Activated CD8-positive, alpha-beta memory T cell treated with anti-CD3 and anti-CD28 coated beads, Interleukin-2, amount 10 ng/mL, durations not matched to agents 7 days and 5 days (primary cell): ENCODE measurements around the gene RPA3. TPM values are rescaled to one million over a fixed set of nuclear protein-coding genes. Genes with fewer than 3 reads are reported as not detected.

ENCODE experiments used
- ATAC-seq: fragments of 150-1000 bp; cut with Tn5 transposase; one replicate; pipeline ENCODE4 v1.10.0; 2021; ENCODE audit warnings: moderate library complexity
- CTCF ChIA-PET: fragments of 350-600 bp; sonication (Branson Sonifier 250); formaldehyde crosslinking; loops from one replicate; lab custom pipeline; 2021; ENCODE audit warnings: antibody characterized with exemption; lab: Charles Lee
- DNase-seq: peaks from one replicate; pipeline ENCODE4 v3.0.0-alpha.2; 2020
- H3K27ac Mint-ChIP-seq: one replicate; pipeline ENCODE4 v1.8.0; 2021; ENCODE audit warnings: mild to moderate bottlenecking, mixed read lengths
- H3K27me3 Mint-ChIP-seq: one replicate; pipeline ENCODE4 v1.8.0; 2021; ENCODE audit warnings: mixed read lengths
- H3K36me3 Mint-ChIP-seq: one replicate; pipeline ENCODE4 v1.8.0; 2021; ENCODE audit warnings: mild to moderate bottlenecking, mixed read lengths
- H3K4me1 Mint-ChIP-seq: one replicate; pipeline ENCODE4 v1.8.0; 2021; ENCODE audit warnings: mixed read lengths
- H3K4me3 Mint-ChIP-seq: one replicate; pipeline ENCODE4 v1.8.0; 2021; ENCODE audit warnings: mild to moderate bottlenecking, moderate library complexity, mixed read lengths
- H3K9me3 Mint-ChIP-seq: one replicate; pipeline ENCODE4 v1.8.0; 2022; ENCODE audit warnings: low read depth, mixed read lengths
- total RNA-seq, 2 experiments: library from RNA; stranded (reverse); gene quantifications; one replicate each; pipeline ENCODE4 v1.2.3, GENCODE V29; 2021

RPA3 gene
- total RNA-seq, 2 experiments from 2014 or later = 111 to 126 TPM

DNA sequence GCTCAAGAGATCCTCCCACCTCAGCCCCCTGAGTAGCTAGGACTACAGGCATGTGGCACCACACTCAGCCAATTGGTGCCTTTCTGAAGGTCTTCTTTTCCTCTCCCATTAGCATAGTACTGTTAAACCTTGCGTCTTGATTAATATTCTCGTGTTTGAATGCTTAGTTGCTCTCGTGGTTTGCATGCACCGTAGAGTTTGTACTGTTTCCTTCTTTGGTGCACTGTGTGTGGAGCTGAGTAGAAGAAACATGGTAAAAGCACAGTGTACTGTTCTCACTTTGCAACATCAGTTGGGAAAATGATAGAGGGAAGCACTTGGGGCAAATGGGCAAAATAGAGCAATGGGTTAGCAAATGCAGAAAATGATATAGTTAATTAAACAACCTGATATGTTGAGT, 27.6 kb upstream of the RPA3 start:
- H3K27me3 Mint-ChIP-seq = no peaks in the 10 kb centered on the region
- no peak overlapping the region for H3K4me3 Mint-ChIP-seq
- no peak overlapping the region for H3K27ac Mint-ChIP-seq
- CTCF ChIA-PET = no interaction called here
- H3K9me3 Mint-ChIP-seq = no peaks in the 10 kb centered on the region
- ATAC-seq (no peak), DNase-seq (no peak)
- H3K4me1 Mint-ChIP-seq = peaks cover 3% of the 10 kb centered on the region
- H3K36me3 Mint-ChIP-seq = no peaks in the 10 kb centered on the region

DNA sequence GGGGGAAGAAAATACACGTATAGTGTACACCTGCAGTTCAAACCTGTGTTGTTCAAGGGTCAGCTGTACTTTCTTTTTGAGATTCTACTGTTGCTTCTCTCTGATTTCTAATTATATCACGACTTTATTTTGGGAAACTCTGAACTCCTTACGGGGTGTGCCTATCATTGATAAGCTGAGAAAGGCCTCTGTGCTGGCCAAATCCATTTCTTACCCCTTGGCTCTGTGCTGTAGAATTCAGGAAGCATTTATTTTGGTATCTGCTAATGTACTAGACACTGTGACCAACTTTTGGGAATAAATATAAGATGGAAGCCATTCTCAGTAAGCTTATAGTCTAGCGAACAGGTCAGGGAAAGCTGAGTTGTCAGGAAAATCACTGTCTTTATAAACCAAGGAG, 26.9 kb upstream of the RPA3 start:
- Mint-ChIP-seq H3K27ac (no peak overlapping the region), H3K36me3 (no peaks in the 10 kb centered on the region), H3K4me3 (no peak overlapping the region), H3K27me3 (no peaks in the 10 kb centered on the region), H3K4me1 (peaks cover 2% of the 10 kb centered on the region), H3K9me3 (no peaks in the 10 kb centered on the region)
- CTCF ChIA-PET = interaction anchor here (1.1 kb wide), 1 partner anchor 8 kb away, joined by 3 read pairs; no protein-coding TSS in a partner anchor
- ATAC-seq = no peak
- DNase-seq = no peak

DNA sequence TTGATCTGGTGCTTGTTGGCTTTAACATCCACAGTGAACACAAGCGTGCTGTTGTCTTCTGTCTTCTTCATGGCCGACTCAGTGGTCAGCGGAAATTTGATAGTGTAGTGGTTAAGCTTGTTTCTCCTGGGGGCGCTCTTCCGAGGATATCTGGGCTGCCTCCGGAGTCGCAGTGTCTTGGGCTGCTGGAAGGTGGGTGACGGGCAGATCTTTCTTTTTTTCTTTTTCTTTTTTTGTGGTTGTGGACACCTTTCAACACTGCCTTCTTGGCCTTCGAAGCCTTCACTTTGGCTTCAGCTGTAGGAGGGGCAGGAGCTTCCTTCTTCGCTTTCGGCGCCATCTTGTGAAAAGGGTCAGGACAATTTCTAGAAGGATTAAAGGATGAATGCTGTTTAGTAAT, 23.8 kb upstream of the RPA3 start:
- Mint-ChIP-seq H3K36me3 (no peaks in the 10 kb centered on the region), H3K4me1 (peaks cover 13% of the 10 kb centered on the region), H3K4me3 (no peak overlapping the region), H3K27ac (no peak overlapping the region), H3K27me3 (no peaks in the 10 kb centered on the region), H3K9me3 (no peaks in the 10 kb centered on the region)
- DNase-seq (no peak), ATAC-seq (no peak)
- CTCF ChIA-PET = interaction anchor here (1.1 kb wide), 1 partner anchor 61 kb away, joined by 3 read pairs; no protein-coding TSS in a partner anchor

DNA sequence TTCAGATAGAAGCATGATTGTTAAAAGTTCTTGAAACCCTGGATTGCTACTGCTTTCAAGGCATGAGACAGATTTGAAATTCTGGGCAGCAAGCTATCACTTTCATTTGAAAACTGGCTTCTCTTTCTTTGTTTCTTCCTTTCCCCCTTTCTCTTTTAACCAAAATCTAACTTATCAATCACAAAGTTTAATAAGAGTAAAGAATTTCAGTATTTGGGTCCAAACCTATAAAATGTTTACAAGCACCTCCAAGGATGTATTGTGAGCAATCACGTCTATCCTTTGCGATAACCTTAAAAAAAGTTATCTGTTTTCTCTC, 21.6 kb upstream of the RPA3 start:
- H3K9me3 Mint-ChIP-seq = no peaks in the 10 kb centered on the region
- no peak overlapping the region for H3K27ac Mint-ChIP-seq
- ATAC-seq = no peak
- no peaks in the 10 kb centered on the region for H3K27me3 Mint-ChIP-seq
- no peak for DNase-seq
- CTCF ChIA-PET = no interaction called here
- H3K4me1 Mint-ChIP-seq = peaks cover 18% of the 10 kb centered on the region
- no peak overlapping the region for H3K4me3 Mint-ChIP-seq
- no peaks in the 10 kb centered on the region for H3K36me3 Mint-ChIP-seq

DNA sequence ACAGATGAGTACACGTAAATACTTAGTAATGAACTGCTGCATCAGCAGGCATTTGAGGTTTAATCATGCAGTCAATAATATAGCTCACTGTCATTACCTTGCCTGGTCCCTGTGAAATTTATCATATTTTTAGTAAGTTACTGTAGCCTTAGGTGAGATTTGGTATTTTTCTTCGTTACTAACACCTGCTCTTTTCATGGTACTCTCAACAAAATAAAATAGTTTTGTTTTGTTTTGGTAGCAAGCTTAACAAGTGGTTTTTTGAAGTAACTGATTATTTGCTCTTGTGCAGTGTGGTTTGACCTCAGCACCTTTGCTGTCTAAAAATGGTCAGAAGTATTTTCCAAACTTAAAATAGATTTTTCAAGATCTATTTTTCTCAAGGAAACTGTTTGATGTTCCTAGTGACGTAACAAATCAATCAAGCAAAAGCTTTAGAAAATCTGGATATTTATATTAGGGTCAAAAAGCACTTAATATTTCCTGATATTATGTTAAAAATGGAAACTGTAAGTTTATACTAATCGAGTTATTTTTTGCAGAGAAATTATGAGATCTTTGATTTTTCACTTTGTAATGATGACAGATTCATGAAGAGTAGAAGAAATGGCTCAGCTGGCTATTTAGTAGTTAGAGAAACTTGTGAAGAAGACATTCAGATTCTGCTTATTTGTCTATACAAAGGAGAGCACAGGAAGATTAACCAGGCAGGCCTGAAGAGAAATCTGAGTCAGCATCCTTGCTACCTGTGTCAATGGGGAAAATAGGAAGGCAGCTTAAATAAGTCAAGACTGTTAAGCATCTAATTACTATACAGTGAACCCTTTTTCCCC, 21.0 kb upstream of the RPA3 start:
- Mint-ChIP-seq H3K27me3 (no peaks in the 10 kb centered on the region), H3K9me3 (no peaks in the 10 kb centered on the region), H3K27ac (no peak overlapping the region), H3K36me3 (no peaks in the 10 kb centered on the region), H3K4me1 (peaks cover 18% of the 10 kb centered on the region), H3K4me3 (no peak overlapping the region)
- ATAC-seq (peak; percentile 23), DNase-seq (no peak)
- CTCF ChIA-PET = interaction anchor here (1.1 kb wide), 1 partner anchor 11 kb away, joined by 3 read pairs; no protein-coding TSS in a partner anchor

DNA sequence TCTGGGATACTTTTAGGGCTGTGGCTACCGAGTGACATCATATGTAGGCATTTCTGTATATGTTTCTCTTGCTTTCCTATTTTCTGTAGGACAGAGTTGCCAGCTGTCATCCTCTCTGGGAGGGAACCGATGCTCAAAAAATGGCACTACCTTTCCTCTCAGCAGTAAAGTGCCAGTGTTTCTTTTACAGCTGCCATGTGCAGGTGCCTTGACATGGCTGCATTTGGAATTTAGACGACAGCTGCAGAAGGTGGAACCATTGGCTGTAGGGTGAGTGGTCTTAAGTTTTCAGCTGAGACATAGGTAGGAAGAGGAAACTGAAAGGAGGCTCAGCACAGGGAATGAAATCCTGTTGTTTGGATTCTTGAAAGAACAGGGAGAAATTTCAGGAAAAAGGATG, 20.2 kb upstream of the RPA3 start:
- H3K4me3 Mint-ChIP-seq = no peak overlapping the region
- ATAC-seq (no peak), DNase-seq (no peak)
- CTCF ChIA-PET = interaction anchor here (1.1 kb wide), 1 partner anchor 10 kb away, joined by 3 read pairs; no protein-coding TSS in a partner anchor
- H3K9me3 Mint-ChIP-seq = no peaks in the 10 kb centered on the region
- H3K4me1 Mint-ChIP-seq = peaks cover 18% of the 10 kb centered on the region
- no peaks in the 10 kb centered on the region for H3K27me3 Mint-ChIP-seq
- H3K36me3 Mint-ChIP-seq = no peaks in the 10 kb centered on the region
- H3K27ac Mint-ChIP-seq = no peak overlapping the region

DNA sequence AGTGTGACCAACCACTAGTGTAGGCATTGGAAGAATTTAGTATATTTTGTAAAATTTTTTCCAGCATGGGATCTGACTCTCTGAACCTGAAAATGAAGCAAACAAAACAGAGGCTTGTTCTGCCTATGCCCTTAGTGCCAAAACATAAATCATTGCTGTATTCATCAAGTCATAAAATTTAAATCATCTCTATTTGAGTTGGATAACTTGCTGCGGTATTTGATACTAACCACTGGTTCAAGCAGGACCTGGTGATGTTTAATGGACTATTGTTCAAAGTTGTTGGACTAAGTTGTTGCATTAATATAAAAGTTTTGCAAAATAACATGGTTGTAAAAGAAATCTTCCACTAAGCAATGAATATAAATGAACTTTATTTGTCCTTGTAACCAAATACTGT, 19.8 kb upstream of the RPA3 start:
- CTCF ChIA-PET = interaction anchor here (0.7 kb wide), 1 partner anchor 177 kb away, joined by 3 read pairs; no protein-coding TSS in a partner anchor
- peaks cover 18% of the 10 kb centered on the region for H3K4me1 Mint-ChIP-seq

DNA sequence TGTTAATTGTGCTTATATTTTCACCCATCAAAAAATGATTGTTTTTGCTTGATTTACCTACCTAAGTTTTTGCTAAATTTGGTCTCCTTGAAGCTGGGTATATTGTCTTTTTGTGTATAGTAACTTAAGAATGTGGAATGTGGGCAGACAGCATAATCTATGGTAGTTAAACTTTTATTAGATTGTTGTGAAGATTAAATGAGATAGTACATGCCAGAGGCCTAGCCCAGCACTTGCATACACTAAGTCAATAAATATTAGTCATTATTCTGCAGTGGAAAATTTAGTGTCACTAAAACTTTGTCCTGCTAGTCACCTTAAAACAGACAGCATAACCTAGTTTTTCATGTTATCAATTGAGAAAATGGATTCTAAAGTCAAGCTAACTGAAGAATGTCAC, 19.3 kb upstream of the RPA3 start:
- ATAC-seq = no peak
- peaks cover 18% of the 10 kb centered on the region for H3K4me1 Mint-ChIP-seq
- H3K4me3 Mint-ChIP-seq = no peak overlapping the region
- no peak overlapping the region for H3K27ac Mint-ChIP-seq
- CTCF ChIA-PET = interaction anchor here (0.7 kb wide), 1 partner anchor 177 kb away, joined by 3 read pairs; no protein-coding TSS in a partner anchor
- no peaks in the 10 kb centered on the region for H3K36me3 Mint-ChIP-seq
- DNase-seq = no peak
- H3K9me3 Mint-ChIP-seq = no peaks in the 10 kb centered on the region
- H3K27me3 Mint-ChIP-seq = no peaks in the 10 kb centered on the region

More for the DNA sequence above, 19.8 kb upstream of the RPA3 start:
- Mint-ChIP-seq H3K4me3 (no peak overlapping the region), H3K27ac (no peak overlapping the region), H3K9me3 (no peaks in the 10 kb centered on the region), H3K27me3 (no peaks in the 10 kb centered on the region), H3K36me3 (no peaks in the 10 kb centered on the region)
- no peak for DNase-seq
- ATAC-seq = no peak

DNA sequence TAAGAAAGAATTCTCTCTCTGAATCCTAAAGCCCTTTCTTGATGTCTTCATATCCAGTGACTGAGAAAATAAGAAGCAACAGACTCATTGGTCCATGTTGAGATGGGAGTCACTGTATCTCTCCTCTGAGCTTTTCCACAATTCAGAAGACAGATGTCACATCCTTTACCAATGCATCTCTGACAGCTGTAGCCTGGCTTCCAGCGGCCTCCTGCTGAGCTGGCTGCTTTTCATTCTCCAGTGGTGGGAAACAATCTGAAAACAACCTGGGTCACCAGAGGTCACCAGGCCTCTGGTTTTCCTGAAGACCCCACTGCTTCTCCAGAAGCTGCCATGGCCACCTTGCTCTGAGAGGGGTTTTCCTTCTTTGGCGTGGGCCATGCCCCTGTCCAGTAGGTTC, 18.3 kb upstream of the RPA3 start:
- ATAC-seq = no peak
- Mint-ChIP-seq H3K4me1 (peaks cover 18% of the 10 kb centered on the region), H3K27me3 (no peaks in the 10 kb centered on the region), H3K9me3 (no peaks in the 10 kb centered on the region), H3K4me3 (no peak overlapping the region), H3K27ac (no peak overlapping the region), H3K36me3 (no peaks in the 10 kb centered on the region)
- CTCF ChIA-PET = interaction anchor here (0.8 to 1.7 kb wide), 2 partner anchors 8 to 17 kb away, joined by 3 to 4 read pairs; no protein-coding TSS in a partner anchor
- no peak for DNase-seq

DNA sequence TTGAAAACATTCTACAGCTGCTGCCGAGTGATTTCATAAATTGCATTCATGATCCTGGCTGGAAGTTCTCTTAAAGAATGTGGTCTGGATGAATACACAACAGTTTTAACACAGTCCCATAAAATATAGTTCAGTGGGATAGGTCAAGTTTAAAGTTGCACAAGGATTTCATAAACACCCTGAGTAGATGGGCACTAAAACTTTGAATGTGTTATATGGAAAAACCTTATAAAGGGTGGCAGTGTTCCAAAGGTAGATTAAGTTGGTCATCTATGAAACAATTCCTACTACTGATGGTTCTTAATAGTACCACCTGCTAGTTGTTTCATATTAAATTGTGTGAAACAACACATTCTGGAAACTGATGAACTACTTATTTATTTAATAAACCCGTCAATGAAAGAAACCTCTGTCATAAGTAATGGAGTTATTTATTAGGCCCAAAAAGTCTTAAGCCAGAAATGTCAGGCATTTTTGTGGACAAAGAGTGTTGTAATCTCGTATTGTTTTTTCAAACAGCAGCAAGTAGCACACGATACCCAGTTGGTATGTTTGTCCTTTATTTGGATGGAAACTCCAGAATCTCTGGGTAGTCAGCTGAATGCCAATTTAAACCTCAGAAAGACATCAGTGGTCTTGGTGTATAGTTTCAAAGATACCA, 14.3 kb upstream of the RPA3 start:
- H3K9me3 Mint-ChIP-seq = no peaks in the 10 kb centered on the region
- H3K27ac Mint-ChIP-seq = no peak overlapping the region
- ATAC-seq = no peak
- no peak overlapping the region for H3K4me3 Mint-ChIP-seq
- H3K27me3 Mint-ChIP-seq = no peaks in the 10 kb centered on the region
- peaks cover 1% of the 10 kb centered on the region for H3K36me3 Mint-ChIP-seq
- H3K4me1 Mint-ChIP-seq = peaks cover 5% of the 10 kb centered on the region
- CTCF ChIA-PET = no interaction called here
- DNase-seq = no peak

DNA sequence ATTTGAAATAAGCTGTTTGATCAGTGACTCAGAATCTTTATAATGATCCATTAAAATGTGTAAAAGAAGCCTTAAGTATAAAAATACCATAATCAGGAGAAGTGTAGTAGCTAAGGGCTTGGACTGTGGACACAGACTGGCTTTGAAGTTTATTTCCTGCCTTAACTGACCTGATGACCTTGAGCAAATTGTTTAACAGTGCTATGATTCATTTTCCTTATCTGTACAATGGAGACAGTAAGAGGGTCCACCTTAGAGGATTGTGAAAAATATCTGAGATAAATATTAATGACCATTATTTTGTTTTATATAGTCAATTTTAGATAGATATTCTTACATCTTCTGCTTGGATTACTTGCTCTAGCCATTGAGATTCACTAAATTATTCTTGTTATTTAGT, 13.3 kb upstream of the RPA3 start:
- H3K9me3 Mint-ChIP-seq = peaks cover 2% of the 10 kb centered on the region
- H3K36me3 Mint-ChIP-seq = peaks cover 1% of the 10 kb centered on the region
- H3K4me3 Mint-ChIP-seq = no peak overlapping the region
- no peaks in the 10 kb centered on the region for H3K27me3 Mint-ChIP-seq
- DNase-seq (no peak), ATAC-seq (no peak)
- CTCF ChIA-PET = no interaction called here
- H3K4me1 Mint-ChIP-seq = peaks cover 5% of the 10 kb centered on the region
- no peak overlapping the region for H3K27ac Mint-ChIP-seq

DNA sequence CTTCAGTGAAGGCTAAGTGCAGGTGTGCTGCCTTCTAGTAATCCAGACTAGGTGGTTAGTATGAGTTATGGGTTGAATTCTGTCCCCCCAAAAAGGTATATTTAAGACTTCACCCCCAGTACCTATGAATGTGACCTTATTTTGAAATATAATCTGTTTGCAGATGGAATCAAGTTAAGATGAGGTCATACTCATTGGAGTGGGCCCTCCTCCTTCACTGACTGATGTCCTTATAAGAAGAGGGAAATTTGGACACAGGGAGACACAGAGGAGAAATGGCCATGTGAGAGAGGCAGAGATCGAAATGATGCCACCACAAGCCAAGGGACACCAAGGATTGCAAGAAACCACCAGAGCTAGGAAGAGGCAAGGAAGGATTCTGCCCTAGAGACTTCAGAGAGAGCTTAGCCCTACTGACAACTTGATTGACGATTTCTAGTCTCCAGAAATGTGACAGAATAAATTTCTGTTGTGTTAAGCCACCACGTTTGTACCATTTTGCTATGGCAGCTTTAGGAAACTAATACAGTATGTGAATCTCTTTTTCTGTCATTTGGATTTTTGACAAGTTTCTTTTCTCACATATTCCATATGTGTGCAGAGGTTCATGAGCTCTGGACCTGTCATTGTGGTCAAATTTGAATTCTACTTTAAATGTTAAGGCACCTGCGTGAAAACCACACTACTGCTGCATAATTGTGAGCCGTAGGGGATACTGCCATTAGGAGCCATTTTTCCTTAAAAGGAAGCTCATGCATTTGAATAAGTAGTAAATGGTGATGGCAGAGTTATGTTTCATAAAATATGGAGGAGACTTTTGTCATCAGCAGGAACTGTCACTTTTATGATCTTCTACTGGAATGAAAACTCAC, 2.6 kb upstream of the RPA3 start:
- Mint-ChIP-seq H3K27me3 (no peaks in the 10 kb centered on the region), H3K4me1 (peaks cover 18% of the 10 kb centered on the region), H3K9me3 (peaks cover 2% of the 10 kb centered on the region), H3K36me3 (peaks cover 13% of the 10 kb centered on the region), H3K4me3 (no peak overlapping the region), H3K27ac (no peak overlapping the region)
- no peak for DNase-seq
- ATAC-seq = no peak
- CTCF ChIA-PET = interaction anchor here (1.0 kb wide), 1 partner anchor 469 kb away, joined by 3 read pairs; no protein-coding TSS in a partner anchor

DNA sequence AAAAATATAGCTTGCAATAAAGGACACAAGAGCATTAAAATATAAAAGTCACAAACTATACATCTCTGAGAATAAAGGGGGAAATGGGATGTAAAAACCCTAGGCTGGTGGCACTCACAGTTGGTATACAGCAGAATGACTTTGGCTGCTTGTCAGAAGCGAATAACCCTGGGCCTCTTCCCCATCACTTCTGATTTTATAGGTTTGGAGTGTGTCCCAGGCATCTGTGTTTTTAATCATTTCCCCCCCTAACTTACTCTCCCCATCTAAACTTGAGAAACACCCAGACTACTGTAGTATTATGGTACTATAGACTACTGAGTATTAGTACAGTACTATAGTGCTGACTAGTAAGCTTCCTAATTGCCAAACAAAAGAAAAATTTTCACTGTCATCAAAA, 1.8 kb upstream of the RPA3 start:
- H3K4me1 Mint-ChIP-seq = peaks cover 18% of the 10 kb centered on the region
- ATAC-seq = no peak

More for the DNA sequence above, 1.8 kb upstream of the RPA3 start:
- no peak for DNase-seq
- Mint-ChIP-seq H3K27ac (no peak overlapping the region), H3K27me3 (no peaks in the 10 kb centered on the region), H3K4me3 (no peak overlapping the region), H3K36me3 (peaks cover 14% of the 10 kb centered on the region), H3K9me3 (peaks cover 2% of the 10 kb centered on the region)
- CTCF ChIA-PET = interaction anchor here (1.0 to 1.2 kb wide), 2 partner anchors 16 to 470 kb away, joined by 3 to 4 read pairs; no protein-coding TSS in a partner anchor
